PC-3 (cell line): ENCODE measurements around the gene ACOX1.

ENCODE experiments used
- EZH2 ChIP-seq: fragments of 300-600 bp; sonication (generic); IDR thresholded peaks from one replicate; pipeline ENCODE4 v1.6.1; 2017; ENCODE audit warnings: antibody characterized with exemption, mild to moderate bottlenecking, low read length; ENCODE audit not compliant: unreplicated experiment
- EZH2phosphoT487 ChIP-seq: fragments of 300-600 bp; sonication (generic); IDR thresholded peaks from 2 replicates; pipeline ENCODE4 v1.6.1; 2018; ENCODE audit warnings: mild to moderate bottlenecking, antibody characterized with exemption, low read length, borderline replicate concordance
- TF ChIP-seq, protein P1 (sequence below): fragments of 300-600 bp; sonication (generic); conservative IDR thresholded peaks from 2 replicates; pipeline ENCODE4 v1.5.1; 2017; ENCODE audit warnings: antibody characterized with exemption, low read depth, mild to moderate bottlenecking, low read length

DNA sequence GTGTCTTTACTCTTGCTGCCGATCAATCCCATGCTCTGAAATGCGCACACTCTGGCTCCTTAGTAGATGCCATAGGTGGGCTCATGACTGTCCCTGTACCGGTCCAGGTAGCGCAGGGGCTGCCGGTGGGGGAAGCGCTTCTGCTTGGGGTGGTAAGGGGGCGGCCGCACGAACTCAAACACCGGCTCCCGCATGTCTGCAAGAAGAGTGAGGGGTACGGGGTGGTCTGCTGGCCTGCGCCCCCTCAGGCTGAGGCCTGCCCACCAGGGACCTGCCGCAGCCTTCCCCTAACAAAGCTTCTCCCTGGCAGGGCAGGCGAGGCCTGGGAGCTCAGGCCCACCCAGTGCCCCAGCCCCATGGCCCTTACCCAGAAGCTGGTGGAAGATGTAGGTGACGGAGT, 80.2 kb downstream of the ACOX1 start:
- TF ChIP-seq, protein P1, sequence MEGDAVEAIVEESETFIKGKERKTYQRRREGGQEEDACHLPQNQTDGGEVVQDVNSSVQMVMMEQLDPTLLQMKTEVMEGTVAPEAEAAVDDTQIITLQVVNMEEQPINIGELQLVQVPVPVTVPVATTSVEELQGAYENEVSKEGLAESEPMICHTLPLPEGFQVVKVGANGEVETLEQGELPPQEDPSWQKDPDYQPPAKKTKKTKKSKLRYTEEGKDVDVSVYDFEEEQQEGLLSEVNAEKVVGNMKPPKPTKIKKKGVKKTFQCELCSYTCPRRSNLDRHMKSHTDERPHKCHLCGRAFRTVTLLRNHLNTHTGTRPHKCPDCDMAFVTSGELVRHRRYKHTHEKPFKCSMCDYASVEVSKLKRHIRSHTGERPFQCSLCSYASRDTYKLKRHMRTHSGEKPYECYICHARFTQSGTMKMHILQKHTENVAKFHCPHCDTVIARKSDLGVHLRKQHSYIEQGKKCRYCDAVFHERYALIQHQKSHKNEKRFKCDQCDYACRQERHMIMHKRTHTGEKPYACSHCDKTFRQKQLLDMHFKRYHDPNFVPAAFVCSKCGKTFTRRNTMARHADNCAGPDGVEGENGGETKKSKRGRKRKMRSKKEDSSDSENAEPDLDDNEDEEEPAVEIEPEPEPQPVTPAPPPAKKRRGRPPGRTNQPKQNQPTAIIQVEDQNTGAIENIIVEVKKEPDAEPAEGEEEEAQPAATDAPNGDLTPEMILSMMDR: no peak
- no peak for TF ChIP-seq EZH2
- no peak for TF ChIP-seq EZH2phosphoT487
